B cell (primary cell): ENCODE data around the gene TAMALIN. TPM values are rescaled to one million over a fixed set of nuclear protein-coding genes. Genes with fewer than 3 reads are reported as not detected.

Experiments used
- ATAC-seq: fragments of 200-7000 bp; cut with Tn5 transposase; one replicate; pipeline ENCODE4 v1.10.0; 2021; ENCODE audit warnings: low read depth, mild to moderate bottlenecking, moderate number of reproducible peaks, moderate library complexity
- CTCF ChIA-PET: fragments of 350-600 bp; sonication (Branson Sonifier 250); formaldehyde crosslinking; loops from one replicate; lab custom pipeline; 2021; ENCODE audit warnings: antibody characterized with exemption, inconsistent platforms; lab: Charles Lee
- POLR2A ChIA-PET: fragments of 350-600 bp; sonication (Branson Sonifier 250); formaldehyde crosslinking; loops from one replicate; lab custom pipeline; 2021; ENCODE audit warnings: antibody characterized with exemption; lab: Charles Lee
- DNase-seq: peaks from one replicate; pipeline ENCODE4 v3.0.0; 2013
- H2AFZ ChIP-seq: 2 replicates; pipeline ENCODE4 v1.6.1; 2012; ENCODE audit warnings: mild to moderate bottlenecking, low read depth, low read length; ENCODE audit not compliant: insufficient read depth, poor library complexity, severe bottlenecking
- H3K27ac ChIP-seq, 2 donors: 1 replicate in 1 of 2; 2 replicates in 1 of 2; pipeline ENCODE4 v1.5.1; 2012 to 2013; ENCODE audit warnings: low read length in 2 of 2, mild to moderate bottlenecking in 2 of 2, moderate library complexity in 1 of 2
- H3K27me3 ChIP-seq, 4 experiments: fragments of 200-600 bp in 1 of 4; sonication (generic) in 1 of 4; replicated peaks in 1 of 4; 1 replicate in 2 of 4; 2 replicates in 2 of 4; pipeline versions ENCODE4 v1.6.1 to v1.7.0; 2013 to 2016; ENCODE audit warnings: low read length in 3 of 4, mild to moderate bottlenecking in 2 of 4, mixed read lengths in 1 of 4, moderate library complexity in 1 of 4; ENCODE audit not compliant: insufficient read depth in 4 of 4, control insufficient read depth in 3 of 4; ENCODE audit errors: control extremely low read depth in 1 of 4
- H3K36me3 ChIP-seq, 2 experiments: replicated peaks in 1 of 2; 1 replicate in 1 of 2; 2 replicates in 1 of 2; pipeline versions ENCODE4 v1.6.1 to v1.7.1; 2013; ENCODE audit warnings: low read length in 1 of 2; ENCODE audit not compliant: insufficient read depth in 2 of 2, control insufficient read depth in 1 of 2; ENCODE audit errors: control extremely low read depth in 1 of 2, extremely low read depth in 1 of 2
- H3K4me1 ChIP-seq, 2 donors: fragments of 200-600 bp in 1 of 2; sonication (generic) in 1 of 2; 1 replicate in 1 of 2; 2 replicates in 1 of 2; pipeline versions ENCODE4 v1.5.1 to v1.6.1; 2013 to 2017; ENCODE audit warnings: low read length in 2 of 2; ENCODE audit not compliant: control insufficient read depth in 2 of 2, insufficient read depth in 2 of 2
- H3K4me2 ChIP-seq: replicated peaks from 2 replicates; pipeline ENCODE3; 2012; ENCODE audit warnings: mild to moderate bottlenecking, low read depth, low read length; ENCODE audit not compliant: poor library complexity, severe bottlenecking
- H3K4me3 ChIP-seq, 5 experiments: fragments of 200-600 bp in 1 of 5; sonication (generic) in 1 of 5; 1 replicate in 3 of 5; 2 replicates in 2 of 5; pipeline versions ENCODE4 v1.5.1 to v1.7.0; 2011 to 2016; ENCODE audit warnings: low read length in 4 of 5, mild to moderate bottlenecking in 4 of 5, low read depth in 2 of 5, control low read depth in 1 of 5, moderate library complexity in 1 of 5; ENCODE audit not compliant: insufficient read depth in 1 of 5; ENCODE audit errors: control extremely low read depth in 1 of 5, extremely low read depth in 1 of 5
- H3K79me2 ChIP-seq: fragments of 200-600 bp; sonication (generic); one replicate; pipeline ENCODE4 v1.6.0; 2016; ENCODE audit warnings: low read length; ENCODE audit not compliant: control insufficient read depth, insufficient read depth
- H3K9ac ChIP-seq: fragments of 200-600 bp; sonication (generic); 2 replicates; pipeline ENCODE4 v1.6.1; 2017; ENCODE audit warnings: mild to moderate bottlenecking, low read length, moderate library complexity
- H3K9me3 ChIP-seq, 3 donors: one replicate each; pipeline versions ENCODE4 v1.6.1 to v1.7.1; 2013; ENCODE audit warnings: low read length in 2 of 3; ENCODE audit not compliant: control insufficient read depth in 2 of 3, insufficient read depth in 1 of 3; ENCODE audit errors: control extremely low read depth in 1 of 3
- H4K20me1 ChIP-seq: 2 replicates; pipeline ENCODE4 v1.6.0; 2012; ENCODE audit warnings: mild to moderate bottlenecking, low read length; ENCODE audit not compliant: insufficient read depth, control insufficient read depth, poor library complexity, severe bottlenecking
- H3K27ac Mint-ChIP-seq: one replicate; pipeline ENCODE4 v1.8.0; 2021; ENCODE audit warnings: mixed read lengths
- H3K27me3 Mint-ChIP-seq: one replicate; pipeline ENCODE4 v1.8.0; 2021; ENCODE audit warnings: mixed read lengths
- H3K4me1 Mint-ChIP-seq: one replicate; pipeline ENCODE4 v1.8.0; 2021; ENCODE audit warnings: mixed read lengths
- H3K4me3 Mint-ChIP-seq: one replicate; pipeline ENCODE4 v1.8.0; 2021; ENCODE audit warnings: mixed read lengths
- H3K9me3 Mint-ChIP-seq: one replicate; pipeline ENCODE4 v1.8.0; 2022; ENCODE audit warnings: mixed read lengths; ENCODE audit not compliant: insufficient read depth
- CTCF ChIP-seq: fragments of 200-600 bp; IDR thresholded peaks from one replicate; pipeline ENCODE4 v1.8.0; 2022; ENCODE audit warnings: antibody characterized with exemption, mild to moderate bottlenecking
- EZH2 ChIP-seq: IDR thresholded peaks from 2 replicates; pipeline ENCODE4 v1.6.1; 2012; ENCODE audit warnings: borderline replicate concordance, low read depth, mild to moderate bottlenecking, moderate library complexity, low read length; ENCODE audit not compliant: insufficient read depth, poor library complexity, severe bottlenecking
- WGBS: methylation state at CpG from one replicate; pipeline ENCODE4 v1.1.5; 2013; ENCODE audit warnings: missing lambda C conversion rate; ENCODE audit not compliant: insufficient coverage; 5-methylcytosine and 5-hydroxymethylcytosine counted together
- intact Hi-C: fragments of 100-400 bp; cut with micrococcal nuclease; formaldehyde crosslinking; loops from one replicate; pipeline ENCODE4 v1.10.0; 2022
- polyA plus RNA-seq: library from polyadenylated mRNA; depleted of rRNA; stranded (reverse); fragments of >200 nt; gene quantifications from 2 replicates; pipeline ENCODE4 v1.2.3, GENCODE V29; 2012
- total RNA-seq, 2 donors: library from RNA; stranded (reverse); fragments of 120-200 nt in 1 of 2; gene quantifications; 1 replicate in 1 of 2; 2 replicates in 1 of 2; pipeline versions ENCODE4 v1.2.3 to v1.2.4, GENCODE V29; 2013 to 2022

The TAMALIN gene
- total and polyA plus RNA-seq, 2 donors (not counting 1 experiment from before 2014, with no cell fraction given): 139 to 151 TPM

- peaks cover 0 to 9% of the 10 kb centered on the region in 2 experiments for H3K36me3 ChIP-seq
- 95% methylated on average over 20 of the region's 20 CpGs for WGBS
- H3K27me3 ChIP-seq: peaks cover 0 to 5% (median 0%) of the 10 kb centered on the region in 4 experiments
- DNase-seq (no peak), ATAC-seq (no peak)
- H3K9me3 ChIP-seq: no peaks in the 10 kb centered on the region
- ChIA-PET POLR2A (no interaction called here), CTCF (interaction anchor here (34.6 kb wide), 1 partner anchor 30 kb away, joined by 1315 read pairs; no protein-coding TSS in a partner anchor)
- H2AFZ ChIP-seq: no peak overlapping the region
- no peaks in the 10 kb centered on the region for H4K20me1 ChIP-seq
- H3K27ac ChIP-seq: no peak overlapping the region
- H3K4me3 Mint-ChIP-seq: no peak overlapping the region
- H3K9me3 Mint-ChIP-seq: no peaks in the 10 kb centered on the region
- H3K79me2 ChIP-seq: no peaks in the 10 kb centered on the region
- no peak for TF ChIP-seq EZH2
- no peak for TF ChIP-seq CTCF
- no peak overlapping the region for H3K9ac ChIP-seq
- H3K4me2 ChIP-seq: no peak overlapping the region
- H3K4me3 ChIP-seq: no peak overlapping the region
- peaks cover 7% of the 10 kb centered on the region for H3K27me3 Mint-ChIP-seq
- no peaks in the 10 kb centered on the region for H3K4me1 ChIP-seq
- intact Hi-C loops: no loop called here
- H3K27ac Mint-ChIP-seq: no peak overlapping the region
- no peaks in the 10 kb centered on the region for H3K4me1 Mint-ChIP-seq
These were observed 56.6 kb downstream of the TAMALIN start for GRCh38 chr12:52063082-52063924.
